D341Med (cell line): Measurements from ENCODE around the gene NUMBL.
"Not testable (repeated sequence)": the region's sequence is repeated elsewhere in the genome, so short reads cannot be mapped to it uniquely, and the experiment has no call there.

Experiments
- DNase-seq: peaks from one replicate; pipeline ENCODE4 v3.0.0; 2012; ENCODE audit warnings: low spot score

Gene NUMBL

GRCh38 chr19:40690050-40690692 is at the start of gene NUMBL:
Gene NUMBL (minus strand): TSS chr19:40690651. CDS start chr19:40690483, 168 bp downstream.
- no peak for DNase-seq

DNA sequence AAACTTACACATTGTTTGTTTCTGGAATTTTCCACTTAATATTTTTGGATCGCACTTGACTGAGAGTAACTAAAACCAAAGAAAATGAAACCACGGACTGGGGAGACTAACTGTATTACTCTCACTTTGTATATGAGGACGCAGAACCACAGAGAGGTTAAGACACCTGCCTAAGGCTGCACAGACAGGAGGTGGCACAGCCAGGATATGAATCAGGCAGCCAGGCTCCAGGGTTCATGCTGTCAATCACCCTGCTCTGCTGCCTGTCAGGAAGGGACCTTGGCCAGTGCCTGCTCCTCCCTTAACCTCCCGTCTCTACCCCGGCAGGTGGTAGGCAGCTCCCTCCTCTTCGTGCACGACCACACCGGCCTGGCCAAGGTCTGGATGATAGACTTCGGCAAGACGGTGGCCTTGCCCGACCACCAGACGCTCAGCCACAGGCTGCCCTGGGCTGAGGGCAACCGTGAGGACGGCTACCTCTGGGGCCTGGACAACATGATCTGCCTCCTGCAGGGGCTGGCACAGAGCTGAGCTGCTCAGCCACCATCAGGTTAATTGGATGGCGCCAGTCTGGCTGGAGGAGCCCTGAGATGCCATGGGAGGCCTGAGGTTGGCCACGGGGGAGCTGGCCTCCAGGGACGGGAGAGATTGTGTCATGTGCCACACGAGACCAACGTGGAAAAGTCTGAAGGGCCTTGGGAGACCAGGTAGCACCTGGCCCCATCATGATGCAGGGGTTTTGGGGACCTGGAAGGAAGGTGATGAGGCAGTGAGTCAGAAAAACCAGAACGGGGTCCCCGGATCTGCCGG is 48.8 kb upstream of the NUMBL start:
- peak; percentile 43 for DNase-seq

- no peak for DNase-seq
Measured at GRCh38 chr19:40737102-40737644, 46.7 kb upstream of the NUMBL start.

DNA sequence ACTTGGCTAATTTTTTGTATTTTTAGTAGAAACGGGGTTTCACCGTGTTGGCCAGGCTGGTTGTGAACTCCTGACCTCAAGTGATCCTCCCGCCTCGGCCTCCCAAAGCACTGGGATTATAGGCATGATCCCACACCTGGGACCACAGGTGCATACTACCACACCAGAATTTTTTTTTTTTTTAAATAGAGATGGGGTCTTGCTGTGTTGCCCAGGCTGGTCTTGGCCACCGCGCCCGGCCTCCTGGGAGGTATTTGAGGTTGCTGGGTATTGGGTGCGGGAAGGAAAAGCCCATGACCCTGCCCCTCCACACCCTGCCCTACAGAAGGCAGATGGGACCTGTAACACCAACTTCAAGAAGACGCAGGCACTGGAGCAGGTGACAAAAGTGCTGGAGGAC is 46.2 kb upstream of the NUMBL start:
- DNase-seq = no peak

DNA sequence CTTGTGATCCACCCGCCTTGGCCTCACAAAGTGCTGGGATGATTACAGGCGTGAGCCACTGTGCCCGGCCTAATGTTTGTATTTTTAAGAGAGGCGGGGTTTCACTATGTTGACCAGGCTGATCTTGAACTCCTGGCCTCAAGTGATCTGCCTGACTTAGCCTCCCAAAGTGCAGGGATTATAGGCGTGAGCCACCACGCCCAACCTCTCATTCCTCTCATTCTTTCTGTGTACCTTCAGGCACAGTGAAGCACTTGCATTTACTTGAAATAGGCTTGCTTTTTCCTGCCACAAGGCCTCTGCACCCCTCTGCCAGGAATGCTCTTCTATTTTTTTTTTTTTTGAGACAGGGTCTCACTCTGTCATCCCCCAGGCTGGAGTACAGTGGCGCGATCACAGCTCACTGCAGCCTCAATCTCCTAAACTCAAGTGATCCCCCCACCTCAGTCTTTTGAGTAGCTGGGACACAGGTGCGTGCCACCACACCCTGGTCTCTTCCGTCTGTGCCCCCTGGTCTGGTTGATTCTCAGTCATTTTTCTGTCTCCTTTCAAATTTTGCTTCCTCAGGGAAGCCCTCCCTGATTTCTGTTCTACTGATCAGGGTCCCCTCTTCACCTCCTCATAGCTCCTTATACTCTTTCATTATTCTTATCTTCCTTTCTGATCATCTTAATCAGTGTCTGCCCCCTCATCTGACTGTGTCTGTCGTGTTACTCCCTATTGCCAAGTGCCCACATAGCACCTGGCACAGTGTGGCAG is 44.7 kb upstream of the NUMBL start:
- DNase-seq = no peak

DNA sequence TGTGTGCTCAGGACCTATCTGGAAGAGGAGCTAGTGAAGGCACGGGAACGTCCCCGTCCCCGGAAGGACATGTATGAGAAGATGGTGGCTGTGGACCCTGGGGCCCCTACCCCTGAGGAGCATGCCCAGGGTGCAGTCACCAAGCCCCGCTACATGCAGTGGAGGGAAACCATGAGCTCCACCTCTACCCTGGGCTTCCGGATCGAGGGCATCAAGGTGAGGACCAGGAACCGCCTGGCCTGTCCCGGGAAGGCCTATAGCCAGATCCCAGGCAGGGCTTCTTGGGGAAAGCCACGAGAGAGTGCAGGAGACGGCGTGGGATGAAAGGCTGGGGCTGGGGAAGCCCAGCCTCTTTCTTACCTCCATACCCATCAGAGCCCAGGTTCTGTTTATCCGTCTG is 42.7 kb upstream of the NUMBL start:
- no peak for DNase-seq

- not testable (repeated sequence) for DNase-seq
Measured at GRCh38 chr19:40732304-40732703, 41.9 kb upstream of the NUMBL start.

DNA sequence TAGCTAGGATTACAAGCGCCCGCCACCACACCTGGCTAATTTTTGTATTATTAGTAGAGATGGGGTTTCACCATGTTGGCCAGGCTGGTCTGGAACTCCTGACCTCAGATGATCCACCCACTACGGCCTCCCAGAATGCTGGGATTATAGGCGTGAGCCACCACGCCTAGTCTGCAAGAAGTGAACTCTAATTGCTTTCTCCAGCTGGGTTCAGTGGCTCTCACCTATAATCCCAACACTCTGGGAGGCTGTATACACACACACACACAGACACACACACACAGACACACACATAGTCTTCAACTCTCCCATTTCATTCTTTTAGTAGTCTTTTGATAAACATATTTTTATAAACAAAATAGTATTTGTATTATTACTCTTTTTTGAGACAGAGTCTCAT is 39.6 kb upstream of the NUMBL start:
- DNase-seq = not testable (repeated sequence)

GRCh38 chr19:40726279-40726678 is 35.8 kb upstream of the NUMBL start:
- DNase-seq = no peak

DNA sequence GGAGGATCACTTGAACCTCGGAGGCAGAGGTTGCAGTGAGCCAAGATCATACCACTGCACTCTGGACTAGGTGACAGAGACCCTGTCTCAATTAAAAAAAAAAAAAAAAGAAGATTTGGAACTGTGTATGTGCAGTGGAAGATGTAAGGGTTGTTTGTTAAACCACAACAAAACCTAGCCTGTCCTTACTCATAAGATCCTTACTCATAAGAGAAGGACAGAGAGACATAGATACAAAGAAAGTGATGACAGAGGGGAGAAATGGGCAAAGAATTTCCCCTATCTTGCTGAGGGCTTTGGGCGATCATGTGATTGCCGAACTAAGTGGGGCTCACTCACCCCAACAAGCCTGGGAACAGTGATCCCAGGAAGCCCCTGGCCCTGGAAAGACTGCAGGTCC is 34.4 kb upstream of the NUMBL start:
- DNase-seq = no peak

GRCh38 chr19:40724315-40724714 is 33.9 kb upstream of the NUMBL start:
- DNase-seq = no peak

DNA sequence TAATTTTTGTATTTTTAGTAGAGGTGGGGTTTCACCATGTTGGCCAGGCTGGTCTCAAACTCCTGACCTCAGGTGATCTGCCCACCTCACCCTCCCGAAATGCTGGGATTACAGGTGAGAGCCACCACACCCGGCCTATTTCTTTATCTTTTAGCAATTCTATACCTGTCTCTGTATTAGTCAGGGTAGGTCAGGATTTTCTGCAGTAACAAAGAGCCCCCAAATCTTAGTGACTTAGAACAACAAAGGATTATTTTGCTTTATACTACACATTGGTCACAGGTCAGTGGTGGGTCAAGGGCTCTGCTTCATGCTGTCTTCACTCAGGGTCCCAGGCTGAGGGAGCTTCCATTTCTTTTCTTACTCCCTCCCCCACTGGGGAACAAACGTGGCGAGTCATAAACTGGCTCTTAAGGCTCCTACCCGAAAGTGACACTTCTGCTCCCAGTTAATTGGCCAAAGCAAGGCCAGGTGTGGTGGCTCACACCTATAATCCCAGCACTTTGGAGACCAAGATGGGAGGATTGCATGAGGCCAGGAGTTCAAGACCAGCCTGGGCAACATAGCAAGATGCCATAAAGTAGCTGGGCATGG is 33.3 kb upstream of the NUMBL start:
- DNase-seq = no peak

GRCh38 chr19:40721936-40722661 is 31.6 kb upstream of the NUMBL start:
- DNase-seq = no peak

DNA sequence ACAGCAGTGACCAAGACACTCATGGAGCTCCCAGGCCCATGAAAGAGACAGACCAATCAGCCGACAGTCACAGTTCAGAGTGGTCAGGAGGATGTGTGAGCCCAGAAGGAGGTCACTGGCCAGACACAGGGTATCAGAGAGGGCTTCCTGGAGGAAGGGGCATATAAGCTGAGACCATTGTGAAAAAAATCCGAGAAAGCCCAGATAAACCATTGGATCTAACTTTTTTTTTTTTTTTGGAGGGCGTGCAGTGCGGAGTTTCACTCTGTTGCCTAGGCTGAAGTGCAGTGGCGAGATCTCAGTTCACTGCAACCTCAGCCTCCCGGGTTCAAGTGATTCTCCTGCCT is 30.7 kb upstream of the NUMBL start:
- no peak for DNase-seq

DNA sequence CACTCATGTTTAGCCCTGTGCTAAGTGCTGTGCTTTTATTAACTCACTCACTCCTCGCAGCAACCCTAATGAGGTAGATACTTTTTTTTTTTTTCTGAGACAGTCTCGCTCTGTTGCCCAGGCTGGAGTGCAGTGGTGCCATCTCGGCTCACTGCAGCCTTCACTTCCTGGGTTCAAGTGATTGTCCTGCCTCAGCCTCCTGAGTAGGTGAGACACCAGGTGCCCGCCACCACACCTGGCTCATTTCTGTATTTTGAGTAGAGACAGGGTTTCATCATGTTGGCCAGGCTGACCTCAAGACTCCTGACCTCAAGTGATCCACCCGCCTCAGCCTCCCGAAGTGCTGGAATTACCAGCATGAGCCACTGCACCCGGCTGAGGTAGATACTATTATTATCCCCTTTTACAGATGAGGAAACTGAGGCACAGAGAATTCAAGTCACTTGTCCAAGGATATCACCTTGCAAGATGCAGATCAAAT is 29.0 kb upstream of the NUMBL start:
- DNase-seq = no peak

DNA sequence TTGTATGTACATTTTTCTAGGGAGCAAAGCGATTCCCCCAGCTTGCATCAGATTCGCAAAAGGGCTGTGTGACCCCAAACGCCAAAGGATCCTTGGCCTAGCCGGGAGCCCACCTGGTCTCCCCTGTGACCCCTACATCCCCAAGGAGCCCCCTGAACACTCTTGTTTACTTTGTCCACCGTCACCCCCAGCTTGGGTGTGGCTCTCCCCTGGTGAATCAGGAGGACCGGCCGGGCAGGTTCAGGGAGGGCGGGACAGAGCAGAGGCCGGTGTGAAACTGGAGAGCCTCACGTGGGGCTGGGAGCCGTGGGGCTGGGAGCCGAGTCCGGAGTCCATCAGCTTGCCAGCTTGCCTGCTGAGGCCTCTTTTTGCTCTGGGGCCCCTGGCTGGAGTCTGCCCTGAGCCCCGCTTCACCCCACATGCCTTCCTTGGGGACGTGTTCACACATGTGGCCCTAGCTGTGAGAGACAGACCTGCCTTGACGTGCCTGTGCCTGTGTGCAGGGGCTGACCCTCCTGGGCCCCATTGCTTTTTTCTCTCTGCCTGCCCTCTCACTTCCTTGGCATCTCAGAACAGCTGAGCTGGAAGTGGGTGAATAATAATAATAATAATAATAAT is 28.4 kb upstream of the NUMBL start:
- peak; percentile 63 for DNase-seq

DNA sequence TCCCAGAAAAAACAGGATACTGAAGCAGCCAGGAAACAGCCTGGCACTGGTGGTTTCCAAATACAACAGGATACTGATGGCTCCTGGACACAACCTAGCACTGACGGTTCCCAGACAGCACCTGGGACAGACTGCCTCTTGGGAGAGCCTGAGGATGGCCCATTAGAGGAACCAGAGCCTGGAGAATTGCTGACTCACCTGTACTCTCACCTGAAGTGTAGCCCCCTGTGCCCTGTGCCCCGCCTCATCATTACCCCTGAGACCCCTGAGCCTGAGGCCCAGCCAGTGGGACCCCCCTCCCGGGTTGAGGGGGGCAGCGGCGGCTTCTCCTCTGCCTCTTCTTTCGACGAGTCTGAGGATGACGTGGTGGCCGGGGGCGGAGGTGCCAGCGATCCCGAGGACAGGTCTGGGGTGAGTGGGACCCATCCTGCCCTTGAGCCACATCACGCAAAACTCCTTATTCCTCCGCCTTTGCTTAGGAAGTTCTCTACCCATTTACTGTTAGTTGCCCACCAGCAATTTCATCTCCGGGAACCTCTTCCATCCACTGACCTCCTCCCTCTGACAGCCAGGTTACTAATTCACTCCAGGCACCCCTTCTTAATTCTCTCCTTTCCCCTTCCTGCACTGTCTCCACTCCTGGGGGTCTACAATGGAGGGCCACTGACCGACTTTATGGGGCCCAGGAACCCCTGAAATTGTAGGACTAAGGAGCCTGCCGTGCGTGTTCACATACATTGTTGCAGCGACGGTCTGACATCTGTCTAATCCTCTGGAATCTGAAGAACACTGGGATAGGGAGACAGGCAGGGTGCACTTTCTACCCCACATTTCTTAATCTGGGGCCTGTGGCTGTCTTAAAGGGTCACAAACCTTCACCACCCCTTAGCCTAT is 27.7 kb upstream of the NUMBL start:
- DNase-seq = peak; percentile 56

- DNase-seq = no peak
Measured at GRCh38 chr19:40717325-40717879, 27.0 kb upstream of the NUMBL start.

DNA sequence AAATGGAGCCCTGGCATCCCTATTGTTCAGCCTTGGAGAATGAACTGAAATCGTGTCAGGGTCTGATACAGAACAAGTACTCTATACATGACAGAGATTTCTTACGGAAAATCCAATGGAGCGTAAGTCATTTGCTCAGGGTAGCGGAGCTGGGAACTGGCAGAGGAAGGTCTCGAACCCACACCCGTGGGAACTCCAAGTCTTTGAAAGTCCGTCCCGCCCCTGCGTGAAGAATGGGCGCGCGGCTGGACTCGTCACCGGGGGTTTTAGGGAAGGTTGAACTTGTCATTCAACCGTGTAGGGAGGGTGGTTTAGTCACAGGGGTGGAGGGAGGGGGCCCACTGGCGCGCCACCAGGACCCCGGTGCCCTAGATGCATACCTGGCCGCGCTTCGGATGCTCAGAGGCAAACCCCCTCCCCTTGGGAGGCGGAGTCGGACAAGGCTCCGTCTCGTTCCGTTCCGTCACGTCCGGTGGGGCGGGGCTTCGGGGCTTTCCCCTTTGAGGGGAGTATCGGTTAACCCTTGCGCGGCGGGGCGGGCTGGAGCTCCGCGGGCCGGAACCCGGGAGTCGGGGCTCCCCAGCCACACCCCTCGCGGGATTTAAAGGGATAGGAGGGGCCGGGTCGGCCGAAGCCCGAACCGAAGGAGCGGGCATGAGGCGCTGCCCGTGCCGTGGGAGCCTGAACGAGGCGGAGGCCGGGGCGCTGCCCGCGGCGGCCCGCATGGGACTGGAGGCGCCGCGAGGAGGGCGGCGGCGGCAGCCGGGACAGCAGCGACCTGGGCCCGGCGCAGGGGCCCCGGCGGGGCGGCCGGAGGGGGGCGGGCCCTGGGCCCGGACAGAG is 26.3 kb upstream of the NUMBL start, which contains the start of the genes COQ8B and ITPKC:
Gene COQ8B, minus strand, starts transcription at position 405 of the 843 bp plus-strand sequence. CDS start 2,254 bp downstream, outside the sequence.
Gene ITPKC, plus strand, starts transcription at position 631 of the 843 bp plus-strand sequence. Its CDS starts 24 bp downstream, at position 655.
- peak; percentile 95 for DNase-seq
